Upper lobe of left lung (tissue), 4 donors: Measurements from ENCODE around the gene PROM2.

ENCODE experiments used
- CTCF ChIP-seq, 6 experiments: fragments of 450-650 bp in 4 of 6; fragments of 200-600 bp in 2 of 6; sonication (generic) in 2 of 6; IDR thresholded peaks; one replicate each; pipeline ENCODE4 v1.5.1; 2016 to 2019; ENCODE audit warnings: antibody characterized with exemption in 6 of 6
- POLR2AphosphoS5 ChIP-seq, 2 donors: sonication (generic); formaldehyde crosslinking; IDR thresholded peaks; one replicate each; pipeline ENCODE4 v1.5.1; 2017; ENCODE audit warnings: antibody characterized with exemption in 2 of 2

GRCh38 chr2:95284886-95285541, 10.8 kb downstream of the PROM2 start:
- TF ChIP-seq CTCF (IDR thresholded peaks at IDR 0.05): no peak
- no peak for TF ChIP-seq POLR2AphosphoS5 (IDR thresholded peaks at IDR 0.05)
